Activated CD4-positive, alpha-beta T cell treated with anti-CD3 and anti-CD28 coated beads, Interleukin-2, amount 10 ng/mL, durations not matched to agents 24 days and 14 days (primary cell): Measurements from ENCODE around the gene SRBD1. TPM values are rescaled to one million over a fixed set of nuclear protein-coding genes. Genes with fewer than 3 reads are reported as not detected.

ENCODE experiments used
- total RNA-seq: library from RNA; stranded (reverse); gene quantifications from 2 replicates; pipeline ENCODE4 v1.2.3, GENCODE V29; 2022

Gene SRBD1
- total RNA-seq, 1 donor from 2014 or later: 18.9 TPM

Other genes with a start within 250 kb of the SRBD1 start
- gene PRKCE, start 40.4 kb upstream of the SRBD1 start, total RNA-seq: 11.2 and 13.5 TPM in 2 replicates